HepG2 (cell line): ENCODE results near the gene VDAC1. TPM values are rescaled to one million over a fixed set of nuclear protein-coding genes. Genes with fewer than 3 reads are reported as not detected.

Experiments
- ATAC-seq: fragments of 200-7000 bp; cut with Tn5 transposase; 3 replicates; pipeline ENCODE4 v1.9.1; 2020; ENCODE audit warnings: mild to moderate bottlenecking, moderate library complexity
- BruUV-seq: library from RNA; stranded (reverse); fragments of 400-500 nt; replicated peaks from 2 replicates; lab custom pipeline; 2021; lab: Mats Ljungman, UMichigan
- CTCF ChIA-PET: fragments of 300-600 bp; formaldehyde crosslinking; extraction: SDS; loops from one replicate; lab custom pipeline; 2021; ENCODE audit warnings: low total read pairs, inconsistent platforms, low intra/inter-chr PET ratio; lab: Yijun Ruan, JAX
- POLR2A ChIA-PET: fragments of 350-600 bp; sonication (Branson Sonifier 250); formaldehyde crosslinking; loops from one replicate; lab custom pipeline; 2020; ENCODE audit warnings: antibody characterized with exemption, inconsistent platforms; lab: Yijun Ruan, JAX
- DNase-seq: peaks from one replicate; pipeline ENCODE4 v3.0.0-alpha.2; 2015; ENCODE audit warnings: low spot score
- FAIRE-seq: peaks from 3 replicates; lab custom pipeline; 2011; peaks lifted over from hg19 to GRCh38; lab: Jason Lieb, UNC
- H2AFZ ChIP-seq: one replicate; pipeline ENCODE4 v1.6.1; 2011; ENCODE audit warnings: low read length, inconsistent platforms
- H3K27ac ChIP-seq: fragments of 300-600 bp; 3 replicates; pipeline ENCODE4 v1.8.0; 2011; ENCODE audit warnings: mixed run types, mild to moderate bottlenecking, mixed read lengths, low read length, inconsistent platforms; ENCODE audit not compliant: insufficient read depth; ENCODE audit errors: extremely low read length
- H3K27me3 ChIP-seq, 2 experiments: fragments of 200-600 bp in 1 of 2; 2 replicates in 1 of 2; 3 replicates in 1 of 2; pipeline versions ENCODE4 v1.6.0 to v1.8.0; 2011; ENCODE audit warnings: low read length in 2 of 2, mild to moderate bottlenecking in 2 of 2, moderate library complexity in 2 of 2, inconsistent platforms in 1 of 2; ENCODE audit not compliant: insufficient read depth in 2 of 2, control insufficient read depth in 1 of 2
- H3K36me3 ChIP-seq, 2 experiments: fragments of 200-600 bp in 1 of 2; replicated peaks in 1 of 2; 2 replicates in 1 of 2; 3 replicates in 1 of 2; pipeline versions ENCODE4 v1.5.1 to v1.8.0; 2011; ENCODE audit warnings: low read length in 2 of 2, inconsistent platforms in 1 of 2; ENCODE audit not compliant: insufficient read depth in 2 of 2, control insufficient read depth in 1 of 2
- H3K4me1 ChIP-seq: 2 replicates; pipeline ENCODE4 v1.5.1; 2012; ENCODE audit warnings: low read length, inconsistent platforms; ENCODE audit not compliant: insufficient read depth
- H3K4me2 ChIP-seq: 2 replicates; pipeline ENCODE4 v1.6.0; 2011; ENCODE audit warnings: low read depth, low read length, inconsistent platforms
- H3K4me3 ChIP-seq, 3 experiments: fragments of 200-600 bp in 1 of 3; sonication (generic), shearing (Covaris generic) in 1 of 3; replicated peaks in 1 of 3; 2 replicates each; pipeline ENCODE4 v1.5.1; 2011 to 2016; ENCODE audit warnings: low read length in 3 of 3, inconsistent platforms in 2 of 3, low read depth in 2 of 3, mild to moderate bottlenecking in 2 of 3, control low read depth in 1 of 3, mixed read lengths in 1 of 3; ENCODE audit not compliant: insufficient read depth in 1 of 3
- H3K79me2 ChIP-seq: one replicate; pipeline ENCODE4 v1.6.1; 2011; ENCODE audit warnings: low read length, inconsistent platforms; ENCODE audit not compliant: insufficient read depth
- H3K9ac ChIP-seq: 2 replicates; pipeline ENCODE4 v1.6.0; 2011; ENCODE audit warnings: mild to moderate bottlenecking, low read depth, low read length, inconsistent platforms; ENCODE audit not compliant: insufficient read depth
- H3K9me3 ChIP-seq: 2 replicates; pipeline ENCODE4 v1.5.1; 2012; ENCODE audit warnings: mild to moderate bottlenecking, low read length
- H4K20me1 ChIP-seq: 2 replicates; pipeline ENCODE4 v1.6.0; 2011; ENCODE audit warnings: inconsistent platforms, mild to moderate bottlenecking, low read length, moderate library complexity; ENCODE audit not compliant: insufficient read depth
- HCFC1 ChIP-seq: fragments of 150-350 bp; IDR thresholded peaks from 2 replicates; pipeline ENCODE4 v1.6.1; 2014; ENCODE audit warnings: low read depth, low read length
- MAFK ChIP-seq, 2 experiments: IDR thresholded peaks in 1 of 2; conservative IDR thresholded peaks in 1 of 2; 2 replicates each; pipeline ENCODE4 v1.6.1; 2011; ENCODE audit warnings: improper control_type of control experiment in 2 of 2, low read length in 2 of 2
- REL ChIP-seq: sonication (generic); formaldehyde crosslinking; conservative IDR thresholded peaks from 2 replicates; pipeline ENCODE4 v1.8.0; 2022; ENCODE audit warnings: mild to moderate bottlenecking, missing genetic modification reagents, moderate library complexity
- ZNF143 ChIP-seq: sonication (generic); formaldehyde crosslinking; IDR thresholded peaks from 2 replicates; pipeline ENCODE4 v1.4.0; 2020; ENCODE audit warnings: missing genetic modification reagents
- ZNF510 ChIP-seq: sonication (generic); formaldehyde crosslinking; IDR thresholded peaks from 2 replicates; pipeline ENCODE4 v1.4.0; 2020; ENCODE audit warnings: low read depth, mild to moderate bottlenecking, missing genetic modification reagents
- ZNF616 ChIP-seq: sonication (generic); formaldehyde crosslinking; IDR thresholded peaks from 2 replicates; pipeline ENCODE4 v1.5.0; 2020; ENCODE audit warnings: low read depth, mild to moderate bottlenecking, missing genetic modification reagents
- ZNF678 ChIP-seq: sonication (generic); formaldehyde crosslinking; IDR thresholded peaks from 2 replicates; pipeline ENCODE4 v1.4.0; 2020; ENCODE audit warnings: mild to moderate bottlenecking, missing genetic modification reagents
- ZNF777 ChIP-seq: sonication (generic); formaldehyde crosslinking; IDR thresholded peaks from 2 replicates; pipeline ENCODE4 v1.4.0; 2020; ENCODE audit warnings: missing genetic modification reagents
- WGBS: methylation state at CpG from one replicate; pipeline ENCODE4 v1.1.6; 2017; ENCODE audit warnings: low lambda C conversion rate; 5-methylcytosine and 5-hydroxymethylcytosine counted together
- in situ Hi-C: cut with HindIII; loops from 2 replicates; pipeline ENCODE4 v1.10.0; 2017; ENCODE audit warnings: low pct_unique_long_range_greater_than_20kb; ENCODE audit not compliant: extremely low pct_ligation_motif_present
- intact Hi-C: fragments of 100-400 bp; cut with micrococcal nuclease; formaldehyde crosslinking; loops from one replicate; pipeline ENCODE4 v1.10.0; 2022; ENCODE audit not compliant: unreplicated experiment
- polyA plus RNA-seq, 8 experiments: library from polyadenylated mRNA; depleted of rRNA in 3 of 8; stranded (reverse) in 7 of 8; unstranded in 1 of 8; fragments of >200 nt; fragmentation: Illumina TruSeq in 4 of 8; extraction: Trizol in 4 of 8; gene quantifications; 2 replicates each; pipeline versions ENCODE4 v1.2.1 to v1.2.3, GENCODE V29; 2011 to 2016; ENCODE audit warnings: low read depth in 4 of 8, missing spikeins in 1 of 8, mixed read lengths in 1 of 8; ENCODE audit not compliant: insufficient read depth in 1 of 8
- total RNA-seq, 5 experiments: library from RNA; depleted of rRNA; stranded (reverse); fragments of >200 nt; fragmentation: Illumina TruSeq; extraction: Trizol; gene quantifications; 2 replicates each; pipeline ENCODE4 v1.2.3, GENCODE V29; 2016; ENCODE audit warnings: low read depth in 1 of 5

The VDAC1 gene
- total and polyA plus RNA-seq, 2 of the 13 experiments (the other 11 are each of a cell fraction or from before 2014, with no cell fraction given): 112 to 380 TPM

GRCh38 chr5:133967698-133968203, 37.0 kb downstream of the VDAC1 start (continued):
- TF ChIP-seq ZNF678 (0 out of 2 replicates have a peak, but pooled peaks have one; percentile 2), ZNF510 (CRISPR knock-in tag) (0 out of 2 replicates have a peak, but pooled peaks have one; percentile 38), ZNF616 (CRISPR knock-in tag) (no peak), HCFC1 (no peak)

- Histone ChIP-seq H3K9ac (peak overlapping the region; percentile 95), H3K27me3 (no peaks in the 10 kb centered on the region; a peak in 1 of 5 replicates), H3K4me2 (peak overlapping the region; percentile 90), H4K20me1 (no peaks in the 10 kb centered on the region), H3K4me3 (peak overlapping the region; percentile 80 to 98 (median 93); a peak in 5 of 6 replicates), H3K79me2 (peaks cover 60% of the 10 kb centered on the region), H3K27ac (peak overlapping the region; percentile 93), H3K36me3 (0 out of 5 replicates have a peak, but pooled peaks cover 0 to 2% of the 10 kb centered on the region in 2 experiments), H3K4me1 (peaks cover 60% of the 10 kb centered on the region), H2AFZ (no peak overlapping the region), H3K9me3 (no peaks in the 10 kb centered on the region)
- POLR2A ChIA-PET: interaction anchor here (1.0 kb wide), 1 partner anchor 38 kb away, joined by 4 read pairs; no protein-coding TSS in a partner anchor
- in situ Hi-C loops: no loop called here
- FAIRE-seq: no peak
- TSS peak; percentile 5 for BruUV-seq
- ATAC-seq: no peak
- 76% methylated on average over 5 of the region's 5 CpGs for WGBS
- CTCF ChIA-PET: no interaction called here
- intact Hi-C loops: no loop called here
- TF ChIP-seq ZNF143 (CRISPR knock-in tag): 0 out of 2 replicates have a peak, but pooled peaks have one; percentile 32
- no peak for TF ChIP-seq REL (CRISPR knock-in tag)
- no peak for DNase-seq
These were observed 37.7 kb downstream of the VDAC1 start for GRCh38 chr5:133967124-133967523.

GRCh38 chr5:133966090-133966489, 38.7 kb downstream of the VDAC1 start:
- Histone ChIP-seq H3K36me3 (0 out of 5 replicates have a peak, but pooled peaks cover 0 to 2% of the 10 kb centered on the region in 2 experiments), H3K9ac (no peak overlapping the region), H3K27ac (no peak overlapping the region), H2AFZ (no peak overlapping the region), H3K79me2 (peaks cover 66% of the 10 kb centered on the region), H3K4me3 (no peak overlapping the region), H3K4me1 (peaks cover 57% of the 10 kb centered on the region), H3K9me3 (no peaks in the 10 kb centered on the region), H4K20me1 (no peaks in the 10 kb centered on the region), H3K4me2 (no peak overlapping the region), H3K27me3 (no peaks in the 10 kb centered on the region; a peak in 1 of 5 replicates)
- intact Hi-C loops: no loop called here
- WGBS: 95% methylated on average over 8 of the region's 10 CpGs
- BruUV-seq: no TSS peak
- FAIRE-seq (no peak), ATAC-seq (no peak), DNase-seq (no peak)
- CTCF ChIA-PET: no interaction called here
- POLR2A ChIA-PET: no interaction called here
- in situ Hi-C loops: no loop called here
- TF ChIP-seq MAFK (conservative IDR thresholded peaks at IDR 0.05 in 1 of 2, IDR thresholded peaks at IDR 0.05 in 1 of 2; ENCODE audit: low read length in 2 of 2) (peak; percentile 20; a peak in 1 of 4 replicates), ZNF777 (CRISPR knock-in tag) (no peak)
